ENCODE results near the gene FIGNL2.

The FIGNL2 gene

DNA sequence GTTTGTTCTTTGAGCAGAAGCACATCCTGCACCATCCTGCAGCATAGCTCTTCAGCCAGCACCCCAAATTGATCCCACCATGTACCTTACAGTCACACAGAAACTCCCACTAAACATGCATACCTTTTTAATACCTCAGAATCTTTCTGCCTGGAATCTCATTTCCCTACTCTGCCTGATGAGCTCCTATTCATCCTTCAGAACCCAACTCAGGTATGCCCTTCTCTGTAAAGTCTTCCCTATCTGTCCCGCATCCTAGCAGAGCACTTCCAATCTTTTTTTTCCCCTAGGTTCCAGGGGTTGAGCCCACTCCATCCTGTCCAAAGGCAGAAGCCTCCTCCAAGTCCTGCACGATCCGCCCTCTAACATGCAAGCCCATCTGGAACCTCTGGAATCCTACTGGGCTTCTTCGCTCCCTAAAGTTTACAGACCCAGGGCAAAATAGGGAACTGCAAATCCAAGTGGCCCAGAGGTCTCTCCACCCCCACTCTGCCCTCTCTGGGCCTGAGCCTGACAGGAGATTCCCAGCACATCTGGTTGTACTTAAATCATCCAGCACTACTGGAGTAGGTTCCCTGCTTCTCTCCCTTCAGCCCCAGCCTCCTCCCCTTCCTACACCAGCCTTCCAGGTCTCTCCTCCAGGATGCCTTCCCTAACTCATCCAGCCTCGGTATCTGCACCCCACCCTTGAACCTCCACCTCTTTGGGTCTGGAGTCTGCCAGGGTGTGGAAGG, 4.1 kb upstream of the FIGNL2 start:
- DNase-seq (ENCODE audit: low read depth) = no peak

DNA sequence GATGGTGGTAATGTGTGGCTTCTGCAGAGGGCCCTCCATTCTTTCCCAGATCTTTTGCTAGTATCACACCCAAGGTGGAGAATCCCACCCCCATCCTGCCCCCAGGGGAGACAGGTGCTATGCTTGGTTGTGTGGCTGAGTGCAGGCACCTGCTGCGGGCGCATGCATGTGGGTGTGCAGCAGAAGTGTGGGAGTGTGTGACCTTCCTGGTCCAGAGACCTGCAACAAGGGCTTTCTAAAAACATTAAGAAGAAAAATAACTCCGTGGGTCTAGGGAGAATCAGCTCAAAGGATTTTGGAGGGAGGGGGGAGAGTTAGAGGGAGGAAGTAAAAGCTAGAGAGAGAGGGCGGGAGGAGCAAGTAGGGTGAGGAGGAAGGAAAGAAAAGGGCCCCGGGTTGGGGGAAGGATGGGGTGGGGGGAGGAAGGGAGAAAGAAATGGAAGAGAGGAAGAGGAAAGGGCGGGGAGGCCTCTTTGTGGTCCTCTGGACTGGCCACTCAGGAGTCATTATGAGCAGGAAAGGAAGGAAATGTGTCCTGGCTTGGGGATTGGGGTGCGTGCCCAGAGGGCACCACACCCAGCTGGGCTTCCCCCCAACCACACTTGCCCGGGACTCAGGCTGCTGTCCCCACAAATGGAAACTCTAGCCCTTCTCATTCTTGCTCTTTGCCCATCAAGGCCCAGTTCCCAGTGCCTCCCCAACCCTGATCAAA, 3.1 kb upstream of the FIGNL2 start:
- no peak for DNase-seq (ENCODE audit: low read depth)

DNA sequence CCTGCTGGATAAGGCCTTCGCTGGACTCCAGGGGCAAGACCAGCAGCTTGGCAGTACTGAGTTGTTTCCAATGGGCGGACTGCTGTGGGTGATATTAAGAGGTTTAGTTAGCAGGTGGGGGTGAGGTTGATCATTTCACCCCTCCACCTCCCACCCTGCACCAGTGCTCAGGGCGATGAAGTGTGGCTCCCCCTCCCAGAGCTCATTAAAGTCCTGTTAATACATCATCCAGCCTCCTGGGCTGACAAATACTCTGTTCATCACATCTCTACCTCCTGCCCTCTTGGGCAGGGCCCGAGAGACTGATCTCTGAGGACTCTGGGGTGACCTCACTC, 2.4 kb upstream of the FIGNL2 start:
- no peak for DNase-seq (ENCODE audit: low read depth)

DNA sequence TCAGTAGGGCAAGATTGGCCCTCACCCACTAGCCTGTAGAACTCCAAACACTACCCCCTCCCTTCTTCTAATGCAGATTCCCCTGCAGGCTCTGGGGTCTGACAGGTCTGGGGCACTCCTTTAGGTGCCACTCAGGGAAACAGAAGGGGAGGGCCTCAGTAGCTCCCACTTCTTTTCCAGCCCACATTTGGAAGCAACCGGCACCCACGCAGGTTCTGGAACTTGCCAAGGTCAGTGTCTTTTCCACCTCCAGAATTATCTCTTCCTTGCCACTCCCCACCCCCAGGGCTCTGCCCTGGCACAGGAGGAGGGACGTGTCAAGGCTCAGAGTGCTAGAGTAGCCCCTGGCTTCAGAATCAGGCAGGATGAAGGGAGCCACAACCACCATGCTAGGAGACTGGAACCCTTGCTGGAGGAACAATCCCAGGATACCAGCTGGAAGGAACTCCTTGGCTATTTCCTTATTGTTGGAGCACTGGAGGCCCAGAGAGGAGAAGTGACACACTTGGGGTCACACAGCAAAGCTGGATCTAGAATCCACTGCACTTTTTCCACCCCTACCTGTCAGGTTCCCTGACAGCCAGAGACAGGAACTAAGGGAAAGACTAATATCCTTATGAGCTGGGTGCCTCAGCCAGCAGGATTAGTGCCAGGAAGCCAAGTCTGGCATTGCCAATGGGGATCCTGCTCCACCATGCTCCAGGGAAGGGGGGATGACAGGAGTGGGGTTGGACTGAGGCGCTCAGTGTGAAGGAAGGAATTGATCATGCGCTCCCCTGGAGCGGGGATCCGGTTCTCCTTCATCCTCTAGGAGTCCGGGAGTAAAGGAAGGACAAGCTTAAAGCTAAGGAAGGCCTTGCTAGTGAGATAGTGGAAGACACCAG, 1.8 kb upstream of the FIGNL2 start:
- DNase-seq (ENCODE audit: low read depth) = no peak

DNA sequence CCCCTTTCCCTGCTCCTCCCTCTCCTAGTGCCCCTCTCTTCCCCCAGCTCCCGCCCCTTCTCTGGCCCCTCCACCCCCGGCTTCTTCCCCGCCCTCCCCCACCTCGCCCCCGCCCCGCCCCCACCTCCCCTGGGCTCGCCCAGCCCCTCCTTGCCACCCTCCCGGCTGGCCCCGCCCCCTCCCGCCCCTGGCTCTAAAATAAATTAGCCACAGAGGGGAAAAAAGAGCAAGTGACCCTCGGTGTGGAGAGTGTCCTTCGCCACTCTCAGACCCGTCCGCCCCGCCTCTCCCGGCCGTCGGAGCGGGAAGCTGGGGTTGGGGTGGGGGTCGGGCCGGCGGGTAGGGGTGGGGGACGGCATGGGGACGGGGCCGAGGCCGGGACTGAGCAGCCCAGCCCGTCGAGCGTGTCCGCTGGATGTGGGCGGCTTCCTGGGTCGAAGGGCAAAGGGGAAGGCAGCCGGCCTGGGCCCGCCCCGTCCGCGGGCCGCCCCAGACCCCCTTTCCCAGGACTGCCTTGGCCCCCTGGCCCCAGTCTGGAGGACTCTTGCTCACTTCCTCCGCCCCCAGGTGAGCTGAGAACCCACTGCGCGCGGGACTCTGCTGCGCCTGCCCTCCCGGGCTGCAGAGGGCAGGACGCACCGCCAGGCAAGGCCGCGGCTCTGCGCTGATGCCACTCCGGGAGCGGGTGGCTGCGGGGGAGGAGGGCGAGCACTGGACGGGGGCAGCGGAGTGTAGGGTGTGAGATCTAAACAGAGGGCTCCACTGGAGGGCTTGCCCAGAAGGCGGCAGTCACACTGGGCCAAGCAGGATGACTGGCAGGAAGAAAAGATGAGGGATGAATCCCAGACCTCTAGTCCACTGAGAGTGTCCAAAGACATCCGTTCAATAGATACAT, 570 bp upstream of the FIGNL2 start:
- no peak for DNase-seq (ENCODE audit: low read depth)

DNA sequence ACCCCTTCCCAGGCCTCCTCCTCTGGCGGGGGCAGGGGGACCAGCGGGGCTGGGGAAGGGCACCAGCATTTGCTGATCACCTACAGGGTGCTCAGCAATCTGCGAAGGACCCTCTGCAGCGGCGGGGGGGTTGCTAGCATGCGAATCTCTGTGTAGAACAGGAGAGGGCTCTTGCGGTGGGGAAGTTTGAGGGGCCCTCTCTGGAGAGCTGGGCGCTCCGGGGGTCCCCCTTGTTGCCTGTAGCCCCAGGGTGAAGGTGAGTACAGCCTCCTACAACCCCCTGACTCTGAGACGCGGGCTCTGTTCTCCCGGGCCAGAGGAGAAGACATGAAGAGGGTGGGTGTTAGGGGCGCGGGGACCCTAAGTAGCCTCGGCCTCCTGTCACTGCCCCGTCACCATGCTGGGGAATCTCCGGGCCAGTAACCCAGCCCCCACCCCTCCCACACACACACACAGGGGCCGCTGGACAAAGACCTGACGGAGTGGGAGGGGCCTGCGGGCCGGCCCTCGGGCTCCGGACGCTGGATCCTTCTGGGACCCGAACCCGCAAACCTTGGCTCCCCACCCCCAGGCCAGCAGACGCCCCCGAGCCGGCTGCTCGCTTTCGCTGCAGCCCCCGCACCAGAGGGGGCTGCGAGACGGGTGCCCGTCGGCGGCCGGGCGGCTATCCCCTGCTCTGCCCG, 734 bp downstream of the FIGNL2 start:
- no peak for DNase-seq (ENCODE audit: low read depth)

DNA sequence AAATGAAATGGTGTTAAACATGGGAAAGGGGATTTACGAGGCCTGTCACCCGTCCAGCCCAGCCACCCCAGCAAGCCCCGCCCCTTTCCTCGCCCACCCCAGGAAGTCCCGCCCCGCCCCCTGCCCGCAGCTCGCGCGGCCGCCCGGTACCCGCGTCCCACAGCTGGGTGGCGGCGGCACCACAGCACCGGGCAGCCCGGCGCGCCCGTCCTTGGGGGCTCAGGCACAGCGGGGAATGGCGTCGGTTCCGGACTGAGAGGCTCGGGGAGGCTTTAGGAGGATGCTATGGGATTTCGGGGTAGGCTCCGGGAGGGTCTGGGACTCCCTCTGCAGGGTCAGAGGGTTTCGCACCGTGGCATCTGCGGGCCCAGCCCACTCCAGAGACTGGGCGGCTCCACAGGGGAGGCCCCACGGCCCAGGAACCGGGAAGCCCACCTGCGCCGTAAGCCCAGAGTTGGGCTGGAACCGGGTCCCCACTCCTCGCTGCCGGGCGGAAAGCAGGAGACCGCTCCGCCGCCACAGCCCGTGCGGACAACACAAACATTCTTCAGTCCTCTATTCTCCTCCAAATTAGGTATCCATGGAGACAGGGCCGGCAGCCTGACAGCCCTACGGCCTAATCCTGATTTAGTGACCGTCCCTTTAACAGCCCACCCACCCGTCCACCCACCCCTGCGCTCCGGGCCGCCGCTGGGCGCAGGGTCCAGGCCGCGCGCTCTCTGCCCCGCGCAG, 1.4 kb downstream of the FIGNL2 start:
- no peak for DNase-seq (ENCODE audit: low read depth)

DNA sequence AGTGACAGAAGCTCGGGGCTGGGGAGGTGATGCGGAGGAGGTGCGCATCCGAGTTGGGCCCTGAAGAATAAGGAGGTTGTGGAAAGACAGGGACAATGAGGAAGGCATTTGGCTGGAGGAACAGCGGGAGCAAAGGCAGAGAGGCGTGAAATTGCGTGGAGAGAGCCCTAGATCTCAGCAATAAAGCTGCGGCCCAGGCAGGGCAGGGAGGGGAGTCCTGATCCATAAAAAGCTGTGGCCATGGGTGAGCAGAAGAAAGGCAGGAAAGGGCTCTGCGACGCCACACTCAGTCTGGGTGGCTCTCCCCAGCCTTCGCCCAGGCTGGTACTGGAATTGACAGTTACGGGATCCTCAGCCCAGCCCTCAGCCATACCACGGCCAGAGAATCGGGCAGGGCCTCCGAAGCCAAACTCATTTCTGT, 2.2 kb downstream of the FIGNL2 start:
- no peak for DNase-seq (ENCODE audit: low read depth)

DNA sequence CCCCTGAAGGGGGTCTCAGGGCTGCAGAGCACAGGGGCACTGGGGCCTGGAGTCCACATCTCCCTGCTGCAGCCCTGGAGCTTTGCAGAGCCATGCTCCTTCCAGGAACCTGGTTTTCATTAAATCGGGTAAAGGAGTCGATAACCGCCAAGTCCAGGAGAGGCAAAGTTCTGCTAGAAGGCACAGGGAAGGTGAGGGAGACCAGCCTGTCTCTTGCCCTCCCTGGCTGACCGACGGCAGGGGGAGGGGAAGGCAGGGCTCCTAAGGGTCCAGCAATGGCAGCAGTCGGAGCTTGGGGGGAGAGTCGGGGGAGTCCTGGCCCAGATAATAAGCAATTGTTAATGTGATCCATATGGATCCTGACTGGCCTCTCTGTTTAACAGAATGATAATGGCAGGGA, 3.0 kb downstream of the FIGNL2 start:
- no peak for DNase-seq (ENCODE audit: low read depth)

DNA sequence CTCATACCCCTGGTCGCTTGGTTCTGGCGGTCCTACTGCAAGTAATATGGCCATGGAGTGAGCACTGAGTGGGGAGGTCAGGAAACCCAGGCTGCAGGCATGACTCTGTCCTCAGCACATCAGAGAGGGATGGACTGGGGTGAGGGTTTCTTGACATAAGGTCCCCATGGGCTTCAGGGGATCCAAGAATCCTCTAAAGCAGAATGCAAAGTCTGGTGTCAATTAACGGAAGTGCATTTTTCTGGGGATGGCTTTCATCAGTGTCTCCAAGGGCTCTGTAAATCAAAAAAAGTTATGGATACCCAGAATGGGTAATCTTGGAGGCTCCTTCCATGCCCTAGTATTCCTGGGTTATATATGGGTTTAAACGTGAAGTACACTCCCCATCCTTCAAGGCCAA, 3.7 kb downstream of the FIGNL2 start:
- DNase-seq (ENCODE audit: low read depth) = no peak

DNA sequence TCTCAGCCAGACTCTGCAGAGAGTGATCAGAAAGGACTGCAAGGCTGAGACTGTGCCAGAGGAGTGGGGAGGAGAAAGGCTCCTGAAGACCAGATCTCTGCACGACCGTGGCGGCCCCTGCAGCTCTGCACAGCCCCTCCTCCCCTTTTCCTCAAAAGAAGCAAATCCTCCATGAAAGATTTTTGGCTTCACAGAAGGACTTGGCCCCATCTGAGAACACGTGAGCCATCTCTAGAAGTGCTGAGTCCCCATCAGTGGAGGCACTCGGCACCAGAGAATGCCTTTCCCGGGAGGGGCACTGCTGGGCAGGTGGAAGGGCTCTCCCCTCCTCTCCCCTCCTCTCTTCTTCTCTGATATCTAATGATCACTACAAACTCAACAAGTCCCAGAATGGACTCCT, 6.8 kb downstream of the FIGNL2 start:
- DNase-seq (ENCODE audit: low read depth) = no peak

DNA sequence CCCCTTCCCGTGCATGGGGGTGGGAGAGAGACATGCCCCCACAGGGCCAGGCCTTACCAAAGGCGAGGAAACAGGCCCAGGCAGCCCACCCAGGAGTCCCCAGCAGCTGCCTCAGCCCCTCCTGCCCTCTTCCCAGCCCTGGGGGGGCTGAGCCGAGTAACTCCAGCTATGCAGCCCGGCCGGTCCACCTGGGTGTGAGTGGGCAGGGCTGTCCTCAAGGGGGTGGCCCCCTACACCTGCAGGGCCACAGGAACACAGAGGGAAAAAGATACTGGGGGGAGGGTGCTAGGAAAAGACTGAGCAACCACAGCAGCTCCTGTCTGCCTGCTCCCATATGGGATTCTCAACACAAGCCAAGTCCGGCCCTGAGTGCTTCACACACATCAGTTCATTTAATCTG, 7.6 kb downstream of the FIGNL2 start:
- DNase-seq (ENCODE audit: low read depth) = no peak

DNA sequence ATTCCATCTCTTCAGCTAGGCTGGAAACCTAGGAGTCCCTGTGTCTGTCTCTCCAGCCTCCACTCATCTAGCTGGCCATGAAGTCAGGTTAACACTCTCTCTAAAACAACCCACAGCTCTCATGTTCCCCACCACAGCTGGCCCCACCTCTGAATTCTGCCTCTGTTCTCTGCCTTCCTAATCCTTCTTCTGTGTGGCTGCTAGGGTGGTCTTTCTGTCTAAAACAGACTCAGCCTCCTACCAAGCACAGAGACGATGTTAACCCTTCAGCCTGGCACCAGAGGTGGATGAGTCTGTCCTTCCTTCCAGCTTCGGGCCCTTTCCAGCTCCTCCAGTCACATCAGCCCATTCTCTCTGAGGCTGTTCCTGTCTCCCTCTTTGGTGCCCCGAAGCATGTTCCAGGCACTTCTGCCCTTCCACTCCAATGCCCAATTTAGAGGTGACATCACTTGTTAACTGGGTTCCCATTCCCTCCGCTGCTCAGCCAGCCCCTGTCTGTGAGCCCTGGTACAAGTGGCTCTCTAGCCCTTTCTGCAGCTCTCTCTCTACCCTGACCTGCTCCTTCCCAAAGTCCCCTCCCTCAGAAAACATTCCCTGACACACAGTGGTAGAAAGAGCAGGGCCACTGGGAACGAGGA, 9.1 kb downstream of the FIGNL2 start:
- DNase-seq (ENCODE audit: low read depth) = no peak

DNA sequence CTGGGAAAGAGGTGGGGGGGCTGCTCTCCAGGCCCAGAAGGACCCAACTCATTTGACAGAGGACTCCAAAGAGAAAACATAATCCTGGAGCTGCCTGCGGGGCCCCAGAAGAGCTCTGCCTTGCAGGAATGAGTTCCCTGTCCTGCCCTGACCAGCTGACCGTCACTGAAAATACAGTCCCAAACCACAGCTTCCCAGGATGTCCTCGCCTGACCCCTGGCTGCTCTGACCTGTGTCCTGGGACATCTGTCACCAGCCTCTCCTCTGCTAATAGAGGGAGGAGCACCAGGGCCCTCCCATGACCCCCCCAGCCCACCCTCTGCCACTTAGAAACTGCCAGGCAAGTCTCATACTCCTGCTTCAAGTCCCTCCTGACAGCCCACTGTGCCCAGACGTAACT, 9.8 kb downstream of the FIGNL2 start:
- DNase-seq (ENCODE audit: low read depth) = no peak

DNA sequence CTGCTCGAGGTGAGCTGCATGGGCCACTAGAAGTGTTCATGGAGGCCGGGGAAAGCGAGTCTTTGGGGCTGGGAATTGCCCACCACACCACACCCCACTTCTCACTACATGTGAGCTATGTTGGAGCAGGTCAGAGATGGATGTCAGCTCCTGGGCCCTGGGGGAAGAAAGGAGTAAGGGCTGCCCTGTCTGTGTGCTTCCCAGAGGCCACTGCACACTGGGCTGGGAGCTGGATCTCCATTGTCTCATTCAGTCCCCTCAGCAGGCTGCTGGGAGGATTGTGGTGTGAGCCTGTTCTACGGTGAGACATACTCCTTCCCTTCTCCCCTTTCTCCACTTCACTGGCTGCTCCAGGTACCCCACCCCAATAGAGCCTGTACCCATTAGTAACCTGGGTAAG, 10.5 kb downstream of the FIGNL2 start:
- no peak for DNase-seq (ENCODE audit: low read depth)

DNA sequence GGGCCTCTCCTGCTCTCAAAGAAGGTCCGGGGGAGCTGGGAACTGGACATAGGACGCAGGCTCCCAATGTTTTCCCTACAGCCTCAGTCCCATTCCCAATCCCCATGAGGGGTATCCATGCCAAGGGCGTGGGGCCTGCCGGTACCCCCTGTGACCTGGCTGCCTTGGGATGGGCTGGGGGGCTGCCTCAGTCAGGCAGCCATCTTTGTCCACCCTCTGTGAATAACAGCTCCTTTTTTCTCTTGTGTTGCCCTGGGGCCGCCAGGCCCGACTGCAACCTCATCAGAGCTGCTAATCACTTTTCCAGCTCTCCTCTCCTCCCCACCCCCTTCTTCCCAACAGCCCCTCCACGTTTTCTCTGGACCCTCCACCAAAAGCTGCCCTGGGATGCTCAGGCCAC, 11.2 kb downstream of the FIGNL2 start:
- DNase-seq (ENCODE audit: low read depth) = no peak

DNA sequence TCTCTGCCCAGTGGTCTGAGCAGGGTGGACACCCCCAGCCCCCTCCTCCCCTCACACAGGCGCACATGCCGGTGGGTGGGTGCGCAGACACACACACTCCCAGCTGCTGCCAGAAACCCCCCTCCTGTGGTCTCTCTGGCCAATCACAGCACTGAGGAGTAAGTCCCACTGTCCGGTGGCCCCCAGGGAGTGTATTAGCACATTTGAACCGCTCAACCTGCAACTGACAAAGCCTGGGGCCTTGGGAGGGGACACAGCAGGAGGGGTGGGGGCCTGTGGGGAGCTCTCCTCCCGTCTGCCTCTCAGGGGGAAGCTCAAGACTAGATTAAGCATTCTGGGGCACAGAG, 11.7 kb downstream of the FIGNL2 start:
- DNase-seq (ENCODE audit: low read depth) = no peak

DNA sequence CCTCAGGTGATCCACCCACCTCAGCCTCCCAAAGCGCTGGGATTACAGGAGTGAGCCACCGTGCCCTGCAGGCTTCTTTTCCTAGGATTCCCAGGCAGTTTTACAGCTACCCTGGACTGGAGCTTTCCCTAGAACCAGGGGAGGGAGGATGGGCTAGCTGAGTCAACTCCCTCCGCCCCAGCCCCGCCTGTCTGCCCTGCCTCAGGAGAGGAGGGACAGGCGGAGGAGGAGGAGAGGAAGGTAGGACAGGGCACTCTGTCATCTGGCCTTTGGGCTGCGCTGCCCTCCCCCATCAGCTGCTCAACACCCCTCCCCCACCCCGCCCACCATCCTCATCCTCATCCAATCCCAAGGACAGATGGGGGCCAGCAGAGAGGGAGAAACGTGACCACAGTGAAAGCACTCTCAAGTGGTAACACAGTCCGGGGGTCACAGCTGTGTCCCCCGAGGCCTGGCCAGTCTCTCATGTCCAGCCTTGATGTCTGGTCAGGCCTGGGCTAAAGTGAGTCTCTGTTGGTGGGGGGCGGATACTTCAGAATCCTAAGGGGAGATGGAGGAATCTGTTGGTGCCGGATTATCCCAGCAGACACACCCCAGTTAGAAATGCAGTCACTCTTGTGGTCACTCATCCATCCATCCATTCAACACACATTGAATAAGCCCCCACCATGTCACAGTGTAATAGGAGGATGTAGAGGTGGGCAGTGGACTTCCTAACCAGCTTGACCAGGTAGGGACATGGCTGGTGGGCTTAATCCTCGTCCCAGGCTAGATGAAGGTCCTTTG, 12.3 kb downstream of the FIGNL2 start:
- DNase-seq (ENCODE audit: low read depth) = no peak

DNA sequence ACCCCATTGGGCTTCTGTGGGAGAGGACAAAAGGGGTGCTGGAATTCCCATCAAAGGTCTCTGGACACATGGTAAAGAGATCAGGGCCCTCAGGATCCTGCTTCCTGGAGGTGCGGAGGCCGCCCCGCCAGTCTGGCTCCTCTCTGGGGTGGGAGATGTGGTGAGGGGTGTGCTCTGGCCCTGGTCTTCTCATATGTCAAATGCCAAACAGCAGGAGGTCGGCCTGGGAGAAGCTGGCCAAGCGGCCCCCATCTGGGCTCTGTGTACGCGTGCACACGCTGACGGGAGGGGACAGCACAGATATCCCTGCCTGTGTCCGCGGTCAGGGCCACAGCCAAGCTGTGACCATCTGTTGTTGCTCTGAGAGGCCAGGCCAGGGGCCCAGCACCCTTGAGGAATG, 14.1 kb downstream of the FIGNL2 start:
- no peak for DNase-seq (ENCODE audit: low read depth)
